Measurements from ENCODE around the gene TBCK. TPM values are rescaled to one million over a fixed set of nuclear protein-coding genes. Genes with fewer than 3 reads are reported as not detected.

TBCK gene
- total and polyA plus RNA-seq, 2 donors (not counting 1 experiment from before 2014, with no cell fraction given): 17.5 to 86.1 TPM

GRCh38 chr4:106051514-106051913 lies 264.5 kb downstream of the TBCK start:
- intact Hi-C loops (cut with micrococcal nuclease): no loop called here
- no peak overlapping the region for H3K9ac ChIP-seq (ENCODE audit: low read length)
- POLR2A ChIA-PET: no interaction called here

DNA sequence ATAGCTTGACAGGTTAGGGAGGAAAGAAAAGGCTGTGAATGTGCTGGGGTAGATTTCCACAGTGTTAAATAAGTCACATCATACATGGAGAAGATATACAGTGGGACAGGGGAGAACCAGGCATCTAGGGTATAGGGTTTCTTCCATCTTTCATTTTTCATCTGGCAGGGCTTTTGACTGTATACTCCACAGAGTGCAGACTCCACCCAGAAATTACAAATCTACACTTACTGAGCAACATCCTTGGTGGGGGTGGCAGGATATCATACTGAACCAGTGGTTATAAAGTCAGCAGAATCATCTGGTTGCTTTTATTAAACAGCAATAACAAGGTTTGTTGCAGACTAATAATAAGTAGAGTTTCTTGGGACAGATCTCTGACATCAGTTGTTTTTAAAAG lies 266.5 kb downstream of the TBCK start:
- POLR2A ChIA-PET: no interaction called here
- H2AFZ ChIP-seq (ENCODE audit: insufficient read depth, low read depth, low read length, poor library complexity, severe bottlenecking): no peak overlapping the region
- H4K20me1 ChIP-seq (ENCODE audit: control insufficient read depth, insufficient read depth, low read length, poor library complexity, severe bottlenecking): no peaks in the 10 kb centered on the region
- H3K9me3 ChIP-seq (ENCODE audit: control extremely low read depth in 1 of 3, control insufficient read depth in 2 of 3, insufficient read depth in 1 of 3, low read length in 2 of 3): no peaks in the 10 kb centered on the region
- H3K36me3 ChIP-seq (replicated peaks in 1 of 2; ENCODE audit: control extremely low read depth in 1 of 2, control insufficient read depth in 1 of 2, extremely low read depth in 1 of 2, insufficient read depth in 2 of 2, low read length in 1 of 2): peaks cover 3 to 4% of the 10 kb centered on the region in 2 experiments
- no peaks in the 10 kb centered on the region for H3K9me3 Mint-ChIP-seq (ENCODE audit: insufficient read depth)
- DNase-seq (no peak), ATAC-seq (ENCODE audit: low read depth) (no peak)
- no peaks in the 10 kb centered on the region for H3K79me2 ChIP-seq (ENCODE audit: control insufficient read depth, insufficient read depth, low read length)
- no peak overlapping the region for H3K4me3 ChIP-seq (ENCODE audit: control extremely low read depth in 1 of 5, extremely low read depth in 1 of 5, insufficient read depth in 1 of 5, low read depth in 2 of 5, low read length in 4 of 5)
- no peaks in the 10 kb centered on the region for H3K27me3 Mint-ChIP-seq
- no peak overlapping the region for H3K4me3 Mint-ChIP-seq
- no peaks in the 10 kb centered on the region for H3K4me1 Mint-ChIP-seq
- TF ChIP-seq, protein P1, sequence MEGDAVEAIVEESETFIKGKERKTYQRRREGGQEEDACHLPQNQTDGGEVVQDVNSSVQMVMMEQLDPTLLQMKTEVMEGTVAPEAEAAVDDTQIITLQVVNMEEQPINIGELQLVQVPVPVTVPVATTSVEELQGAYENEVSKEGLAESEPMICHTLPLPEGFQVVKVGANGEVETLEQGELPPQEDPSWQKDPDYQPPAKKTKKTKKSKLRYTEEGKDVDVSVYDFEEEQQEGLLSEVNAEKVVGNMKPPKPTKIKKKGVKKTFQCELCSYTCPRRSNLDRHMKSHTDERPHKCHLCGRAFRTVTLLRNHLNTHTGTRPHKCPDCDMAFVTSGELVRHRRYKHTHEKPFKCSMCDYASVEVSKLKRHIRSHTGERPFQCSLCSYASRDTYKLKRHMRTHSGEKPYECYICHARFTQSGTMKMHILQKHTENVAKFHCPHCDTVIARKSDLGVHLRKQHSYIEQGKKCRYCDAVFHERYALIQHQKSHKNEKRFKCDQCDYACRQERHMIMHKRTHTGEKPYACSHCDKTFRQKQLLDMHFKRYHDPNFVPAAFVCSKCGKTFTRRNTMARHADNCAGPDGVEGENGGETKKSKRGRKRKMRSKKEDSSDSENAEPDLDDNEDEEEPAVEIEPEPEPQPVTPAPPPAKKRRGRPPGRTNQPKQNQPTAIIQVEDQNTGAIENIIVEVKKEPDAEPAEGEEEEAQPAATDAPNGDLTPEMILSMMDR (IDR thresholded peaks at IDR 0.05): no peak
- TF ChIP-seq EZH2 (IDR thresholded peaks at IDR 0.05; ENCODE audit: borderline replicate concordance, insufficient read depth, low read depth, low read length, poor library complexity, severe bottlenecking): no peak
- H3K4me2 ChIP-seq (replicated peaks; ENCODE audit: low read depth, low read length, poor library complexity, severe bottlenecking): no peak overlapping the region
- H3K9ac ChIP-seq (ENCODE audit: low read length): no peak overlapping the region
- no peaks in the 10 kb centered on the region for H3K4me1 ChIP-seq (ENCODE audit: control insufficient read depth in 2 of 2, insufficient read depth in 2 of 2, low read length in 2 of 2)
- H3K27ac Mint-ChIP-seq: no peak overlapping the region
- intact Hi-C loops (cut with micrococcal nuclease): no loop called here
- no peaks in the 10 kb centered on the region for H3K27me3 ChIP-seq (replicated peaks in 1 of 4; ENCODE audit: control extremely low read depth in 1 of 4, control insufficient read depth in 3 of 4, insufficient read depth in 4 of 4, low read length in 3 of 4)
- CTCF ChIA-PET: no interaction called here
- H3K27ac ChIP-seq (ENCODE audit: low read length in 2 of 2): no peak overlapping the region

More at GRCh38 chr4:106051514-106051913, 264.5 kb downstream of the TBCK start:
- no peaks in the 10 kb centered on the region for H3K27me3 ChIP-seq (replicated peaks in 1 of 4; ENCODE audit: control extremely low read depth in 1 of 4, control insufficient read depth in 3 of 4, insufficient read depth in 4 of 4, low read length in 3 of 4)
- H3K79me2 ChIP-seq (ENCODE audit: control insufficient read depth, insufficient read depth, low read length): no peaks in the 10 kb centered on the region
- no peak overlapping the region for H3K27ac Mint-ChIP-seq
- H3K9me3 ChIP-seq (ENCODE audit: control extremely low read depth in 1 of 3, control insufficient read depth in 2 of 3, insufficient read depth in 1 of 3, low read length in 2 of 3): no peaks in the 10 kb centered on the region
- H3K4me3 Mint-ChIP-seq: no peak overlapping the region
- no peaks in the 10 kb centered on the region for H3K36me3 ChIP-seq (replicated peaks in 1 of 2; ENCODE audit: control extremely low read depth in 1 of 2, control insufficient read depth in 1 of 2, extremely low read depth in 1 of 2, insufficient read depth in 2 of 2, low read length in 1 of 2)
- TF ChIP-seq EZH2 (IDR thresholded peaks at IDR 0.05; ENCODE audit: borderline replicate concordance, insufficient read depth, low read depth, low read length, poor library complexity, severe bottlenecking): no peak
- TF ChIP-seq, protein P1 (IDR thresholded peaks at IDR 0.05): no peak
- H2AFZ ChIP-seq (ENCODE audit: insufficient read depth, low read depth, low read length, poor library complexity, severe bottlenecking): no peak overlapping the region
- no peaks in the 10 kb centered on the region for H3K4me1 Mint-ChIP-seq
- H4K20me1 ChIP-seq (ENCODE audit: control insufficient read depth, insufficient read depth, low read length, poor library complexity, severe bottlenecking): no peaks in the 10 kb centered on the region
- no peak overlapping the region for H3K27ac ChIP-seq (ENCODE audit: low read length in 2 of 2)
- no peaks in the 10 kb centered on the region for H3K27me3 Mint-ChIP-seq
- H3K4me2 ChIP-seq (replicated peaks; ENCODE audit: low read depth, low read length, poor library complexity, severe bottlenecking): no peak overlapping the region
- DNase-seq: no peak
- WGBS (ENCODE audit: insufficient coverage): no CpG with 5 or more reads among the region's 1 CpG
- ATAC-seq (ENCODE audit: low read depth): no peak
- no peaks in the 10 kb centered on the region for H3K9me3 Mint-ChIP-seq (ENCODE audit: insufficient read depth)
- CTCF ChIA-PET: no interaction called here
- no peak overlapping the region for H3K4me3 ChIP-seq (ENCODE audit: control extremely low read depth in 1 of 5, extremely low read depth in 1 of 5, insufficient read depth in 1 of 5, low read depth in 2 of 5, low read length in 4 of 5)
- no peaks in the 10 kb centered on the region for H3K4me1 ChIP-seq (ENCODE audit: control insufficient read depth in 2 of 2, insufficient read depth in 2 of 2, low read length in 2 of 2)

Data from B cell (primary cell).